H1 (cell line): Measurements from ENCODE around the gene SLC6A6. TPM values are rescaled to one million over a fixed set of nuclear protein-coding genes. Genes with fewer than 3 reads are reported as not detected.

ENCODE experiments used
- POU5F1 ChIP-seq: IDR thresholded peaks from 2 replicates; pipeline ENCODE4 v1.6.1; 2011; ENCODE audit warnings: low read depth, mild to moderate bottlenecking, low read length, moderate library complexity
- polyA plus RNA-seq, 7 experiments: library from polyadenylated mRNA; depleted of rRNA in 3 of 7; stranded (reverse) in 5 of 7; unstranded in 2 of 7; fragments of >200 nt in 5 of 7; fragments of 200-250 nt in 2 of 7; gene quantifications; 1 replicate in 5 of 7; 2 replicates in 1 of 7; 4 replicates in 1 of 7; pipeline versions ENCODE4 v1.2.1 to v1.2.3, GENCODE V29; 2011 to 2013; ENCODE audit warnings: missing spikeins in 2 of 7, mixed read lengths in 2 of 7
- total RNA-seq: library from RNA; stranded (reverse); fragmentation: NEBNext Ultra II Directional; extraction: Animal tissue kit (Norgen Biotek cat#: 25700); gene quantifications from 2 replicates; pipeline ENCODE4 v1.2.1, GENCODE V29; 2021

The SLC6A6 gene
- total and polyA plus RNA-seq, 2 of the 8 experiments (the other 6 are each of a cell fraction or from before 2014, with no cell fraction given) = 66.2 to 144 TPM

- TF ChIP-seq POU5F1 = no peak
These were observed 90.8 kb downstream of the SLC6A6 start (continued) for GRCh38 chr3:14492948-14493881.
